Cerebellar cortex (tissue), 1 donor: ENCODE results near the gene ZBTB46.
A peak's percentile ranks its signal among the peaks of the same experiment; 100 is the strongest.
"Not testable (repeated sequence)": the region's sequence is repeated elsewhere in the genome, so short reads cannot be mapped to it uniquely, and the experiment has no call there.

ENCODE experiments used
- DNase-seq: peaks from one replicate; pipeline ENCODE4 v3.0.0-alpha.2; 2015; ENCODE audit warnings: low spot score

ZBTB46 gene, protein sequence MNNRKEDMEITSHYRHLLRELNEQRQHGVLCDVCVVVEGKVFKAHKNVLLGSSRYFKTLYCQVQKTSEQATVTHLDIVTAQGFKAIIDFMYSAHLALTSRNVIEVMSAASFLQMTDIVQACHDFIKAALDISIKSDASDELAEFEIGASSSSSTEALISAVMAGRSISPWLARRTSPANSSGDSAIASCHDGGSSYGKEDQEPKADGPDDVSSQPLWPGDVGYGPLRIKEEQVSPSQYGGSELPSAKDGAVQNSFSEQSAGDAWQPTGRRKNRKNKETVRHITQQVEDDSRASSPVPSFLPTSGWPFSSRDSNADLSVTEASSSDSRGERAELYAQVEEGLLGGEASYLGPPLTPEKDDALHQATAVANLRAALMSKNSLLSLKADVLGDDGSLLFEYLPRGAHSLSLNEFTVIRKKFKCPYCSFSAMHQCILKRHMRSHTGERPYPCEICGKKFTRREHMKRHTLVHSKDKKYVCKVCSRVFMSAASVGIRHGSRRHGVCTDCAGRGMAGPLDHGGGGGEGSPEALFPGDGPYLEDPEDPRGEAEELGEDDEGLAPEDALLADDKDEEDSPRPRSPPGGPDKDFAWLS

DNA sequence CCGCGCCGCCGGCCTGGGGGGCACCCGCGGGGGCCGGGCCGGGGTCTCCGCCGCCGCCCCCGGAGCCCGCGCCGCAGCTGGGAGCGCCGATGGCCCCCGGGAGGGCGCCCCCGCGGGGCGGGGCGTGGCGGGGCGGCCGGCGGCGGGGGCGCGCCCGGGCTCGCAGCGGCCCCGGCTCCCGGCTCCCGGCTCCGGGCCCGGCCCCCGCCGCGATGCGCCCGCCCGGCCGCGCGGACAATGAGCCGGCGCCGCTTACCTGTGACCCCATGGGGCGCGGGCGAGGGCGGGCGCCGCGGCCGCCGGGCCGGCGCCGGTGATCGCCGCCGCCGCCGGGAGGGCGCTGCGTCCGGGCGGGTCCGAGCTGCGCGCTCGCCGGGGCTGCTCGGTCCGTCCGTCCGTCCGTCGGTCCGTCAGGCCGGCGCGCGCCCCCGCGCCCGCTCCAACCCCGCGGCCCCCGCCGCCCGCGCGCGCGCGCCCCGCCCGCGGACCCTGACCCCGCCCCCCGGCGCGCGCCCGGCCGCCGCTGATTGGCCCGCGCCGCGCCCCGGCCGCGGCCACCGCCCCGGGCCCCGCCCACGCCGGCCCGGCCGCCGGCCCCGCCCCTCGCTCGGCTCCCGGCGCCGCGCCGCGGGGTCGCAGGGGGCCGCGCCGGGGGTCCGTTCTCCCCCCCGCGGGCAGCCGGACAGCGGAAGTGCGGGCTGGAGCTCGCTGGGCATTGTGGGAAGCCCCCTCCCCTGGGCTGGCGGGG is at the start of gene ZBTB46:
Gene ZBTB46 (minus strand): TSS at position 424 of the 748 bp plus-strand sequence. CDS start 40,507 bp downstream, outside the sequence.
- no peak for DNase-seq

DNA sequence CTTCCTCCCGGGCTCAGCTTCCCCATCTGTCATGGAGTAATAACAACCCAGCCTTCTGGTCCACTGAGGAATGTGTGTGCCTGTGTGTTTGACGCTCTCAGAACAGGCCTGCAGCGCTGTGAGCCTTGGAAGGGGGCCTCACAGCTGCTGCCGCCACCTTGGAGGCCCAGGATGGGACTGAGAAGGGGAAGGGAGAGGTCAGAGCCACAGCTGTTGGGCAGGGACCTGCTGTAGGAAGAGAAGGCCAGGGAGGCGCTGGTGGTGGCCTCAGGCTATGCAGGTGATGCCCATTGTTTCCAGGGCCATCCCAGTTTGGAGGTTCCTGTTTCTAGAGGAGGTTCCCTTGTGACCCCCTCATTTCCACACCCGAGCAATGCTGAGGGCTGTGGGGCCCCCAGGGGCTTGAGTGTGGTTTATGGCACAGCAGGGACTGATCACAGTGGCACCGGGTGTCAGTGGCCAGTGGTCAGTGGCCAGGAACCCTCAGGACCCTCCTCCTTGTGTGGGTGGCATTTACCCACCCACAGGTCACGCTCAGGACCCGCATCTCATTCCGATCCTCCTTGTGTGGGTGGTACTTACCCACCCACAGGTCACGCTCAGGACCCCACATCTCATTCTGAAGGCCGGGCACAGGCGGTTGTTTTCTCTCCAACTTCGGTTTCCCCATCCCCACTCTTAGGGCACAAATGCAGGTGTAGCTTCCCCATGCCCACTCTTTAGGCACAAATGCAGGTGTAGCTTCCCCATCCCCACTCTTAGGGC is 48.0 kb upstream of the ZBTB46 start:
- DNase-seq, result no peak

DNA sequence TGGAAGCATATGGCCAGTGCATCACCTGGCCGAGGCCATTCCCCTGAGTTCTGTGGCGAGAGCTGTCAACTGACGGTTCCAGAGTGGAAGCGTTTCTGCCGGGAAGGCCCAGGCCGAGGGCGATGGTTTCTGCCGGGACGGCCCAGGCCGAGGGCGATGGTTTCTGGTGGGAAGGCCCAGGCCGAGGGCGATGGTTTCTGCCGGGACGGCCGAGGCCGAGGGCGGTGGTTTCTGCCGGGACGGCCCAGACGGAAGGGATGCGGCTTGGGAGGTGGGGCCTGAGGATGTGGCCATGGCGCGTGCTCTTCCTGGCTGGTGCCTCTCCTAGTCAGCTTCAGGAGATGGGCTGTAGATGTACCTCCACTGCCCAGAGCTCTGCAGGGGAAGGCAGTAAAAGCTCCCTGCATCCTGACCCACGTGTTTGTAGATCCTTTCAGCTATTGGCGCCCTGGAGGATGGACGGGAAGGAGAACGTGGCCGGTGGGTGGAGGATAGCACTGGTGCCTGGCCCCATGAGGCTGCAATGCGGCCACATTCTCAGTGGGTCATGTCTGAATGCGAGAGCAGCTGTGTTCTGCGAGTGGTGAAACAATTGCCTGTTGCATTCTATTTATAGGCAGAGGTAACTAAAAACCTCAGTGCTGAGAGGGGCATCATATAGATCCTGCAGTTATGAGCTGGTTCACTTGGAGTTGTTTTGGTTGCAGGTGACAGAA is 46.8 kb upstream of the ZBTB46 start:
- DNase-seq, result no peak

DNA sequence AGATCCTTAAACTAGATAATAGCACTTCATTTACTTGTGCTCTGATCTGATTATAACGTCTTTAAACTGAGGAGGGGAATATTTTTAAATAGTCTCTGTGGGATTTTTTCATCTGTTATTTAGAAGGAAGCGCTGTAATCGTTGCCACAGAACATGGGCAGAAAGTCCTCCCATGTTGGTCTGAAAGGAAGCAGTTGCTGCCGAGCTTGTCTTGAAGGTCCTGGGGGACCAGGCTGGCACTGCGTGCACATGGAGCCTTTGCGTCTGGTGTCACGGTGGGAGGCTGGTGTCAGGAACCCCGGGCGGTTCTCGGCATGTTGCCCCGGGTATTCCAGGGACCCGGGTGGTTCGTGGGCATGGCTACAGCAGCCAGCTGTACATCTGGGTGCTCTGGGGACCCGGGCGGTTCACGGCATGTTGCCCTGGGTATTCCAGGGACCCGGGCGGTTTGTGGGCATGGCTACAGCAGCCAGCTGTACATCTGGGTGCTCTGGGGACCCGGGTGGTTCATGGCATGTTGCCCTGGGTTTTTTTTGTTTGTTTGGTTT is 45.5 kb upstream of the ZBTB46 start:
- DNase-seq, result no peak

DNA sequence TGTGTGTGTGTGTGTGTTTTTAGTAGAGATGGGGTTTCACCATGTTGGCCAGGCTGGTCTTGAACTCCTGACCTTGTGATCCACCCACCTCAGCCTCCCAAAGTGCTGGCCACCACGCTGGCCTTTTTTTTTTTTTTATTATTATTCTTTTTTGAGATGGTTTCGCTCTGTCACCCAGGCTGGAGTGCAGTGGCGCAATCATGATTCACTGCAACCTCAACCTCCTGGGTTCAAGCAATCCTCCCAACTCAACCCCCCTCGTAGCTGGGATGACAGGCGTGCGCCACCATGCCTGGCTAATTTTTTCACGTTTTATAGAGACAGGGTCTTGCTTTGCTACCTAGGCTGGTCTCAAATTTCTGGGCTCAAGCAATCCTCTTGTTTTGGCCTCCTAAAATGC is 43.2 kb upstream of the ZBTB46 start:
- DNase-seq, result not testable (repeated sequence)

DNA sequence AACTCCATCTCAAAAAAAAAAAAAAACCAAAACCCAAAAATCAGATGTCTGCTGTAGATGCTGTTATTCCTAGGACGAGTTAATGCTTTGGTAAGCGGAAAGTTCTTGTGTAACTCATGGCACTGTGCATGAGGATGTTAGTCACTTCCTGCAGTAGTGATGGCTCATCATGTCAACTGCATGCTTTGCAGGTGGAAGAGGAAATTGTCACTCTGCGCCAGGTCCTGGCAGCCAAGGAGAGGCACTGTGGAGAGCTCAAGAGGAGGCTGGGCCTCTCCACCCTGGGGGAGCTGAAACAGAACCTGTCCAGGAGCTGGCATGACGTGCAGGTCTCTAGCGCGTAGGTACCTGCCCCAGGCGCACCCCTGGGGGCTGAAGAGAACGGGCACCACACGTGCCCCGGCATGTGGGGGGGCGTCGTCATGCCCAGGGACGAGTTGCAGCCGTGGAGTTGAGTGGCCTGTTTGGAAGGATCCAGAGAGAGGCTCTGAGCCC is 42.5 kb upstream of the ZBTB46 start:
- no peak for DNase-seq

DNA sequence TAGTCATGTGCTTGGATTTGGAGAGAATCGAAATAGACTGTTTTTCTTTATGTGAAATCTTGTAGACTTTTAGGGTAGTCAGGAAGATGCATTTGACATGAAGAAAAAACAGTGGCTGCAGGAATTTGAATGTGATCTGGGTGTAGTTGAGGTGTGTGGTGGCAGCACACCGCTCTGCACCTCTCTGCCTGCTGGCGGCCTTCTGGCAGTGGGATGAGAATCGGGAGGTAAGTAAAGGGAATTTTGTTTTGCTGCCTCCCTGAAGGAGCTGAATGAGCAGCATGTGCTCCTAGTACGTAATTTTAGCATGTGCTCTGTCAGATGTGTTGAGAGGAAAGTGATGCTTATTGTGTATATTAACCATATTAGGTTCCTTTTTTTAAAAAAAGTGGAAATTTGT is 37.2 kb upstream of the ZBTB46 start:
- no peak for DNase-seq

DNA sequence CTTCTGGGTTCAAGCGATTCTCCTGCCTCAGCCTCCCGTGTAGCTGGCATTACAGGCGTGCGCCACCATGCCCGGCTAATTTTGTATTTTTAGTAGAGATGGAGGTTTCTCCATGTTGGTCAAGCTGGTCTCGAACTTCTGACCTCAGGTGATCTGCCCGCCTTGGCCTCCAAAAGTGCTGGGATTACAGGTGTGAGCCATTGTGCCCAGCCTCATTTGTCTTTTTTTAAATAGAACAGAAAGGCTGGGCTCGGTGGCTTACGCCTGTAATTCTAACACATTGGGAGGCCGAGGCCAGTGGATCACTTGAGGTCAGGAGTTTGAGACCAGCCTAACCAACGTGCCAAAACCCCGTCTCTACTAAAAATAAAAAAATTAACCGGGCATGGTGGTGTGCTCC is 36.0 kb upstream of the ZBTB46 start:
- DNase-seq, result not testable (repeated sequence)

DNA sequence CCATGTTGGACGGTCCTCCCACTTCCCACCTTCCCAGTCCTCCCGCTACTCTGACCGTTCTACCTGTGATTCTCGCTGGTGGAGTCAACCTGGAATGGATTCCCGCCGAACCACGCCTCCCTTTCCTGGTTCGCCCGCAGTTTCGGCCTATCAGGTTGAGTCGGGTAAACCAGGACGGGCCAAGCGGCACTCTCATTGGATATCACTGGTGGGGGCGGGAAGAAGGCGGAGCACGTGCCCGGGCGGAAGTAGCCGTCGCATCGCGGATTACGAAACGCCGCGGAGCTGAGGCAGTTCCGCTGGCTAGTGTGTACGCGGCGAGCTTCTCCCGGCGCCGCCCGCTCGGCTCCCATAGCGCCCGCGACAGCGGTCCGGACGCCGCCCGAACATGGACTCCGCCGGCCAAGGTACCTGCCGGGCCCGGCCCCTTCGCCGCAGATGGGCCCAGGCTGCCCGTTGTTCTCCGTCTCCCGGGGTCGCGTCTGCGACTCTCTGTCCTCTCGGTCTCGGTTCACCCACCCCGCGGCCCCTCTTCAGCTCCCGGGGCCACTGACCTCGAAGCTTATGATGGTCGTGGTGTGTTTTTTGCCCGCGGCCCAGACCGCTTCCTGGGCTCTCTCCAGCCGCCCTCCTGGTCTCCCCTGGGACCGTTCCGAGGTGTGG is 34.0 kb upstream of the ZBTB46 start, which contains the start of gene TPD52L2:
Gene TPD52L2 (plus strand): TSS at position 293 of the 663 bp plus-strand sequence. CDS start 96 bp downstream, at position 389.
- peak; percentile 100 for DNase-seq

DNA sequence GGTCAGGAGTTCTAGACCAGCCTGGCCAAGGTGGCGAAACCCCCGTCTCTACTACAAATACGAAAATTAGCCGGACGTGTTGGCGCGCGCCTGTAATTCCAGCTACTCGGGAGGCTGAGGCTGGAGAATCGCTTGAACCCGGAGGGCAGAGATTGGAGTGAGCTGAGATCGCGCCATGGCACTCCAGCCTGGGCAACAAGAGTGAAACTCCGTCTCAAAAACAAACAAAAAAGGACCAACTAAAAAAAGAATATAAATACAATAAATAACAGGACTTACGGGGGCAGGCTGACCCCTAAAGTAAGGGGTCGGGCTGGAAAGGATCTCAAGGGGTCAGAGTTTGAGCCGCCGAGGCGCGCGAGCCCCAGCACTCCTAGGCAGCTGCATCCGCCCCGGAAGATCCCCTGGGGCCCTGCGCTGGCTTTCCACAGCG is 33.5 kb upstream of the ZBTB46 start:
- DNase-seq, result no peak

DNA sequence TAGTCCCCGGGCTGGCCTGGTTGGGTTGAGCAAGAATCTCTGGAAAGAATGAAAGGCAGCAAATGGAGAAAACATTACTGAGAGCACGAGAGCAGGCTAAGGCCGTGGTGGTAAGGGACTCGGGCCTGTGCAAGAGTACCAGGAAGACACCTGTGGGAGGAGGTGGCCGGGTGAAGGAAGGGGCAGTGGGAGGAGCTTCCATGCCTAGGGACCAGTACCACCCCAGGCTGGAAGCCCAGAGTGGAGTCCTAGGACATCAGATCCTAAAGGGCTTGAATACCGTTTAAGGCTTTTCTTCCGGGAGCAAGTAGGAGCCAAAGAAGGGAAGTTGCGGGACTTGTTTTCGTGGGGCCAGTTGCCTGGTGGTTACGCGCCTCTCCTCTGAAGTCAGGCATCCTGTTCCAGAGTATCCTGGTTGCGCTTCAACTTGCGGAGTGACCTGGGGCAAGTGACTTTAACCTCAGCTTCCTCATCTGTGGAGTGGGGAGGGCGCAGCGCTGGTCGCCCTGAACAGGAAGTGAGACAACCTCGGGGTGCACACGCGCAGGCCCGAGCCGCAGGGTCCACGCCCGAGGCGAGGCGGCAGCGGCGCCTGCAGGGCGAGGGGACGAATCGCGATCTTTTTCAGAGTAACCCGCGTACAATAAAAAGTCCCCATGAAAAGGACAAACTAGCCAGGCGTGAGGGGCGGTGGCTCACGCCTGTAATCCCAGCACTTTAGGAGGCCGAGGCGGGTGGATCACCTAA is 32.9 kb upstream of the ZBTB46 start:
- DNase-seq, result peak; percentile 85

DNA sequence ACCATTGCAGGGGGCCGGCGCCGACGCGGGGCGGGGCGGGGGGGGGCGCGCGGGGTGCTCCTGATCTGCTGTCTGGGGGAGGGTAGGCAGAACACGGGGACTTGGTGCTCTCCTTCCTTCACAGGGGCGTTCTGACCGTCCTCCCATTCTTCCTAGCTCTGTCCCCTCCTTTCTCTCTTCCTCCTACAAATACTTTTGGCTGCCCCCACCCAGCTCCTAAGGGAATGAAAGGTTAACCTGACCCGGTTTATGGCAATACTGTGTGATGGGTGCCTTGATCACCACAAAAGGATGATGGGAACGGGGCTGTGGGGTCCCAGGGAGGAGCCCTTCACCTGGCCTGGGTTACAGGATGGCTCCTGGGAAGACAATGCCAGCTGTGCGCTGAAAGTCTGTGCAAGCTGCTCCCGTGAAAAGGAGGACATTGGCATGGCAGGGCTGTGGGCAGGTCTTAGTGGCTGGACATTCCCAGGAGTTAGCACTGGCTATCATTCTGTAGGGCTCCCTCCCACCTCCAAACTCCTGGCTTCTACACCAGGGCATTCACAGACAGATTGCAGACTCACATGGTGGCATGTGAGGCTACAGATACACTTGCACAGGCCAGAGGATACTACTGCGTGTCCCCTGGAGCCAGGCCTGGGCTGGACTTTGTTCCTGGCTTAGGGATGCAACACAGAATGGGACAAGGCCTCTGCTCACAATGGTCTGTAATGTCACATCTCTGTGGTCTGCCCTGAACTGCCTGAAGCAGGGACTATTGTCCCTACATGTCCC is 32.1 kb upstream of the ZBTB46 start:
- DNase-seq, result no peak

DNA sequence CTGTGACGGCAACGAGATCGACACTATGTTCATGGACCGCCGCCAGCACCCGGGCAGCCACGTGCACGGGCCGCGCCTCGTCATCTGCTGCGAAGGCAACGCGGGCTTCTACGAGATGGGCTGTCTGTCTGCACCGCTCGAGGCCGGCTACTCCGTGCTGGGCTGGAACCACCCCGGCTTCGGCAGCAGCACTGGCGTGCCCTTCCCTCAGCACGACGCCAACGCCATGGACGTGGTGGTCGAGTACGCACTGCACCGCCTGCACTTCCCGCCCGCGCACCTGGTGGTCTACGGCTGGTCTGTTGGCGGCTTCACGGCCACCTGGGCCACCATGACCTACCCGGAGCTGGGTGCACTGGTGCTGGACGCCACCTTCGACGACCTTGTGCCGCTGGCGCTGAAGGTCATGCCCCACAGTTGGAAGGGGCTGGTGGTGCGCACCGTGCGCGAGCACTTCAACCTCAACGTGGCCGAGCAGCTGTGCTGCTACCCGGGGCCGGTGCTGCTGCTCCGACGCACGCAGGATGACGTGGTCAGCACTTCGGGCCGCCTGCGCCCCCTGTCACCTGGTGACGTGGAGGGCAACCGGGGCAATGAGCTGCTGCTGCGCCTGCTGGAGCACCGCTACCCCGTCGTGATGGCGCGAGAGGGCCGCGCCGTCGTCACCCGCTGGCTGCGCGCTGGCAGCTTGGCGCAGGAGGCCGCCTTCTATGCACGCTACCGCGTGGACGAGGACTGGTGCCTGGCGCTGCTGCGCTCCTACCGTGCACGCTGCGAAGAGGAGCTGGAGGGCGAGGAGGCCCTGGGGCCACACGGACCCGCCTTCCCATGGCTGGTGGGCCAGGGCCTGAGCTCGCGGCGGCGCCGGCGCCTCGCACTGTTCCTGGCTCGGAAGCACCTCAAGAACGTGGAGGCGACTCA is 31.2 kb upstream of the ZBTB46 start:
- DNase-seq, result no peak

DNA sequence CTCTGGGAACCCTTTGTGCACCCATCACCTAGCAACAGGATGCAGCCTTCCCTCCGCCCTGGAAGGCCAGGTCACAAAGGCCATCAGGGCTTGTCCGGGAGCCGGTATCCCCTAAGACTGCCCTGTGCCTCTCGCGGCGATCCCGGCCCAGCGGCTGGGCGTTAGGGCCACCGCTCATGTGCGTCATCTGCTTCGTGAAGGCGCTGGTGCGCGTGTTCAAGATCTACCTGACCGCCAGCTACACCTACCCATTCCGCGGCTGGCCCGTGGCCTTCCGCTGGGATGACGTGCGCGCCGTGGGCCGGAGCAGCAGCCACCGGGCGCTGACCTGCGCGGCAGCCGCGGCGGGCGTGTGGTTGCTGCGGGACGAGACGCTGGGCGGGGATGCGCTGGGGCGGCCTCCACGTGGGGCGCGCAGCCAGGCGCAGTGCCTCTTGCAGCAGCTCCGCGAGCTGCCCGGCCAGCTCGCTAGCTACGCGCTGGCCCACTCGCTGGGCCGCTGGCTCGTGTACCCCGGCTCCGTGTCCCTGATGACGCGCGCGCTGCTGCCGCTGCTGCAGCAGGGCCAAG is 30.4 kb upstream of the ZBTB46 start, which contains the start of gene ABHD16B:
Gene ABHD16B (plus strand): TSS at position 134 of the 570 bp plus-strand sequence. CDS start 43 bp downstream, at position 177.
- no peak for DNase-seq

DNA sequence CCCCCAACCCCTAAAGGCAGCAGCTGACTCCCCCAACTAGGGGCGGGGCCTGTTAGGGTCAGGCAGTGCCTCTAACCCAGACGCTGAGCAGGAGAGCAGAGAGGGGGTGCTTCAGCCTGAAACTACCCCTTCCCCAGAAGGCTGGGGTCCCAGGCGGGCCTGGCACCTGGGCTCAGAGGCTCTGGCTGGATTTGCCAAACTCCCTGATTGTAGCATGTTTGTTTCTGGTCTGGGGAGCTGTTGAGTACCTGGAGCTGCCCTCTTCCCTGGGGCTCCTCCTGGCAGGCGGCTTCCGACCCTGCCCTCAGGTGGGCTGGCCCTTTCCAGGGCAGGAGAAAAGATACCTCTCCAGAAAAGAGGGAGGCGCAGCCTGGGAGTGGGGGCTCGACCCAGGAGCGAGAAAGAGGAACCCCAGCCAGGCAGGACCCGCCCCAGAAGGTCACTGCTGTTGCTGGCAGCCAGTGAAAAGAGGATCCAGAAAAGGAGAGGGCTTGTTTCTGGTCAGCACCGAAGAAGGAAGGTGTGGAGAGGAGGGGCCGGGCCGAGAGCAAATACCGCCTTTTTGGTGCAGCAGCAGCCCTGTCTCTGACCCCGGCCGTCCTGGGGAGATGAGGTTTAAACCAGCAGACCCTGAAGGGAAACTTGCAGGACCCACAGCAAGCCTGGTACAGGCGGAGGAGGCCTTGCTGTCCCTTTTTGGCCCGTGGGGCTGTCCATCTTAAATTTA is 29.4 kb upstream of the ZBTB46 start:
- DNase-seq, result no peak

DNA sequence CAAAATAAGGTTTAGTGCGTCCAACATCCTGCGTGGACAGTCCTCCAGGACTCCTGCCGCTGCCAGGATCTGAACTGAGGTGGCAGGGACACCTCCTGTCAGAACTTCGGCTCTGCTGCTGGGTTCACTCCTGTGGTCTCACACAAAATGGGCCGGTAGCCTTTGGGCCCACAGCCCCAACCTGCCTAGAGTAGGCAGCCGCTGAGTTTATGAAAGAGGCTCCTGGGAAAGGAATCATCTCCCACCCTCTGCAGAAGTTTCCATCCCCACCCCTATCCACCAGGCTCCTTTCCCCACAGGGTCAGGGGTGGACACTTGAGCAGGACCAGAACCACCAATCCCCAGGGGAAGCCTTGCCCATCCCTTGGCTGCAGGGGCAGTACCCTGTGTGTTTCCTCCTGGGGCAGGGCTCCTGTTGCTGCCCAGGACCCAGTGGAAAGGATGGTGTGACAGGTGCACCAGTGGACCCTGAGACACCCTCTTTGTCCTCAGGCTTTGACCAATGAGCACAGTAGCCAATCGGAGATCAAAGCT is 28.2 kb upstream of the ZBTB46 start:
- no peak for DNase-seq
